22Rv1 (cell line): ENCODE data around the gene PMP22.

ENCODE experiments used
- ZFX ChIP-seq: fragments of 450-650 bp; IDR thresholded peaks from 2 replicates; pipeline ENCODE4 v1.6.1; 2017; ENCODE audit warnings: antibody characterized with exemption, borderline replicate concordance
- TF ChIP-seq, protein P1 (sequence below): fragments of 450-650 bp; IDR thresholded peaks from 2 replicates; pipeline ENCODE4 v1.5.1; 2017; ENCODE audit warnings: mild to moderate bottlenecking

- no peak for TF ChIP-seq ZFX
- TF ChIP-seq, protein P1, sequence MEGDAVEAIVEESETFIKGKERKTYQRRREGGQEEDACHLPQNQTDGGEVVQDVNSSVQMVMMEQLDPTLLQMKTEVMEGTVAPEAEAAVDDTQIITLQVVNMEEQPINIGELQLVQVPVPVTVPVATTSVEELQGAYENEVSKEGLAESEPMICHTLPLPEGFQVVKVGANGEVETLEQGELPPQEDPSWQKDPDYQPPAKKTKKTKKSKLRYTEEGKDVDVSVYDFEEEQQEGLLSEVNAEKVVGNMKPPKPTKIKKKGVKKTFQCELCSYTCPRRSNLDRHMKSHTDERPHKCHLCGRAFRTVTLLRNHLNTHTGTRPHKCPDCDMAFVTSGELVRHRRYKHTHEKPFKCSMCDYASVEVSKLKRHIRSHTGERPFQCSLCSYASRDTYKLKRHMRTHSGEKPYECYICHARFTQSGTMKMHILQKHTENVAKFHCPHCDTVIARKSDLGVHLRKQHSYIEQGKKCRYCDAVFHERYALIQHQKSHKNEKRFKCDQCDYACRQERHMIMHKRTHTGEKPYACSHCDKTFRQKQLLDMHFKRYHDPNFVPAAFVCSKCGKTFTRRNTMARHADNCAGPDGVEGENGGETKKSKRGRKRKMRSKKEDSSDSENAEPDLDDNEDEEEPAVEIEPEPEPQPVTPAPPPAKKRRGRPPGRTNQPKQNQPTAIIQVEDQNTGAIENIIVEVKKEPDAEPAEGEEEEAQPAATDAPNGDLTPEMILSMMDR, result no peak
Measured at GRCh38 chr17:15237106-15237425, 28.1 kb downstream of the PMP22 start.
